GM13976 (cell line): ENCODE data around the gene RNF150.

ENCODE experiments used
- DNase-seq: peaks from one replicate; pipeline ENCODE4 v3.0.0; 2012; ENCODE audit warnings: low spot score
- CTCF ChIP-seq: IDR thresholded peaks from 2 replicates; pipeline ENCODE4 v1.5.1; 2012; ENCODE audit warnings: borderline replicate concordance, mild to moderate bottlenecking; ENCODE audit not compliant: insufficient read depth; ENCODE audit errors: extremely low read depth, missing control alignments, control extremely low read depth
- in situ Hi-C: fragments of 300-500 bp; cut with MboI; formaldehyde crosslinking; loops from one replicate; pipeline ENCODE4 v1.12.0; 2022; ENCODE audit warnings: low sequenced_read_pairs, mixed read lengths, inconsistent platforms; ENCODE audit not compliant: unreplicated experiment

The RNF150 gene

GRCh38 chr4:140982613-140983340 is 150.5 kb downstream of the RNF150 start:
- in situ Hi-C loops, result no loop called here
- TF ChIP-seq CTCF, result no peak
- DNase-seq, result no peak

- TF ChIP-seq CTCF, result no peak
- no peak for DNase-seq
- in situ Hi-C loops, result no loop called here
Measured at GRCh38 chr4:140980426-140981200, 152.7 kb downstream of the RNF150 start.

DNA sequence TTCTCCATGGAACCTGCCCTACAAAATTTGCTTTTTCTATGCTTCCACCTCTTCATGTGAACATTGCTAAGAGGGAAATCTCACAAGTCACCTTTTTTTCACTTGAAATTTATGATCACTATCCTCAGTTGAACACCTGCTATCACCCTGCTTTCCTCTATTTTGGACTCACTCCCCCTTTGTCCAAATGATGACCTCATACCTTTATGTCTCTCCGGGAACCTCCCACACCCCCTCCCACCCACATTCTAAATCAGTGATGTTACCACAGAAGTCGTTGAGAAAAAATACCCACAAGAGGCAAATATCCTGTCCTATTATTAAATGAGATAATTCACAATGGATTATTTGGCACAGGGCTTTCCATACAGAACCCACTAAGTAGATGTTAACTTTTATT is 156.5 kb downstream of the RNF150 start:
- no peak for DNase-seq
- in situ Hi-C loops, result no loop called here

GRCh38 chr4:140971077-140971792 is 162.0 kb downstream of the RNF150 start:
- no peak for DNase-seq
- no peak for TF ChIP-seq CTCF
- in situ Hi-C loops, result no loop called here

More for the DNA sequence above, 156.5 kb downstream of the RNF150 start:
- no peak for TF ChIP-seq CTCF

DNA sequence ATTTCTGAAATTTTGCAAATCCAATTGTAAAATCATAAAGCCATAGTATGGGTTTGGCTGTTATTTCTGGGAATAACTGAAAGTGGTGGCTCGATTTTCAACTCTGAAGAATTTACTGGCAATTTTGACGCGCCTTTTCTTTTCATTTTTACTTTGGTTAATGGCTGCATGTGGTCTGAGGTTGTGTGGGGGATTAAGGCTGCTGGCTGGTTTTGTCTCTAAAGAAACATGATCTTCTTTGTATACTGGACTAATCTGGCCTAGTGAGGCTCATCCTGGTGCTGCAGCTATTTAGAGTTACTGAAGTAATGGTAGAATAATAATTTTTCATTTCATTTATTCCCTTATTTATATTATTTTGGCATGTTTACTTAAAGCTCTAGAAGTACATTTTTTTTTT is 164.0 kb downstream of the RNF150 start:
- no peak for DNase-seq
- no peak for TF ChIP-seq CTCF
- in situ Hi-C loops, result no loop called here

DNA sequence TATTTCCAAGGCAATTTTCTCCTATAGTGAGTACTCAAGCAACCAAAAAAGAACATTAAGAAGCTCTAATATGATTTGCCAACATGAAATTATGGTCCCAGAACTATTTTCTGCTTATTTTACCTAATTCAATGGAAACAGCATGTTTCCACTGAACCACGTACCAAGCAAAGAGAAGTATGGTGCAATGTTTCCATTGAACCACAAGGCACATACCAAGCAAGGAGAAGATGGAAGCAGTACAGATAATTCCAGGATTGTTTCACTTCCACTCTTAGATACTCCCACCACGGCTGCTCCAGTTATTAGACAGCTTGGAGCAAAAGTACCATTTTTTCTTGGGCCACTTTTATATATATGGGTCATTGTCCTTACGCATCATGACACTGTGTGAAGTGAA is 164.9 kb downstream of the RNF150 start:
- in situ Hi-C loops, result no loop called here
- no peak for DNase-seq
- TF ChIP-seq CTCF, result no peak
